B cell (primary cell): ENCODE data around the gene PTGR1. TPM values are rescaled to one million over a fixed set of nuclear protein-coding genes. Genes with fewer than 3 reads are reported as not detected.

Experiments used
- ATAC-seq: fragments of 200-7000 bp; cut with Tn5 transposase; one replicate; pipeline ENCODE4 v1.10.0; 2021; ENCODE audit warnings: low read depth, mild to moderate bottlenecking, moderate number of reproducible peaks, moderate library complexity
- CTCF ChIA-PET: fragments of 350-600 bp; sonication (Branson Sonifier 250); formaldehyde crosslinking; loops from one replicate; lab custom pipeline; 2021; ENCODE audit warnings: antibody characterized with exemption, inconsistent platforms; lab: Charles Lee
- POLR2A ChIA-PET: fragments of 350-600 bp; sonication (Branson Sonifier 250); formaldehyde crosslinking; loops from one replicate; lab custom pipeline; 2021; ENCODE audit warnings: antibody characterized with exemption; lab: Charles Lee
- DNase-seq: peaks from one replicate; pipeline ENCODE4 v3.0.0; 2013
- H2AFZ ChIP-seq: 2 replicates; pipeline ENCODE4 v1.6.1; 2012; ENCODE audit warnings: mild to moderate bottlenecking, low read depth, low read length; ENCODE audit not compliant: insufficient read depth, poor library complexity, severe bottlenecking
- H3K27ac ChIP-seq, 2 donors: 1 replicate in 1 of 2; 2 replicates in 1 of 2; pipeline ENCODE4 v1.5.1; 2012 to 2013; ENCODE audit warnings: low read length in 2 of 2, mild to moderate bottlenecking in 2 of 2, moderate library complexity in 1 of 2
- H3K27me3 ChIP-seq, 4 experiments: fragments of 200-600 bp in 1 of 4; sonication (generic) in 1 of 4; replicated peaks in 1 of 4; 1 replicate in 2 of 4; 2 replicates in 2 of 4; pipeline versions ENCODE4 v1.6.1 to v1.7.0; 2013 to 2016; ENCODE audit warnings: low read length in 3 of 4, mild to moderate bottlenecking in 2 of 4, mixed read lengths in 1 of 4, moderate library complexity in 1 of 4; ENCODE audit not compliant: insufficient read depth in 4 of 4, control insufficient read depth in 3 of 4; ENCODE audit errors: control extremely low read depth in 1 of 4
- H3K36me3 ChIP-seq, 2 experiments: replicated peaks in 1 of 2; 1 replicate in 1 of 2; 2 replicates in 1 of 2; pipeline versions ENCODE4 v1.6.1 to v1.7.1; 2013; ENCODE audit warnings: low read length in 1 of 2; ENCODE audit not compliant: insufficient read depth in 2 of 2, control insufficient read depth in 1 of 2; ENCODE audit errors: control extremely low read depth in 1 of 2, extremely low read depth in 1 of 2
- H3K4me1 ChIP-seq, 2 donors: fragments of 200-600 bp in 1 of 2; sonication (generic) in 1 of 2; 1 replicate in 1 of 2; 2 replicates in 1 of 2; pipeline versions ENCODE4 v1.5.1 to v1.6.1; 2013 to 2017; ENCODE audit warnings: low read length in 2 of 2; ENCODE audit not compliant: control insufficient read depth in 2 of 2, insufficient read depth in 2 of 2
- H3K4me2 ChIP-seq: replicated peaks from 2 replicates; pipeline ENCODE3; 2012; ENCODE audit warnings: mild to moderate bottlenecking, low read depth, low read length; ENCODE audit not compliant: poor library complexity, severe bottlenecking
- H3K4me3 ChIP-seq, 5 experiments: fragments of 200-600 bp in 1 of 5; sonication (generic) in 1 of 5; 1 replicate in 3 of 5; 2 replicates in 2 of 5; pipeline versions ENCODE4 v1.5.1 to v1.7.0; 2011 to 2016; ENCODE audit warnings: low read length in 4 of 5, mild to moderate bottlenecking in 4 of 5, low read depth in 2 of 5, control low read depth in 1 of 5, moderate library complexity in 1 of 5; ENCODE audit not compliant: insufficient read depth in 1 of 5; ENCODE audit errors: control extremely low read depth in 1 of 5, extremely low read depth in 1 of 5
- H3K79me2 ChIP-seq: fragments of 200-600 bp; sonication (generic); one replicate; pipeline ENCODE4 v1.6.0; 2016; ENCODE audit warnings: low read length; ENCODE audit not compliant: control insufficient read depth, insufficient read depth
- H3K9ac ChIP-seq: fragments of 200-600 bp; sonication (generic); 2 replicates; pipeline ENCODE4 v1.6.1; 2017; ENCODE audit warnings: mild to moderate bottlenecking, low read length, moderate library complexity
- H3K9me3 ChIP-seq, 3 donors: one replicate each; pipeline versions ENCODE4 v1.6.1 to v1.7.1; 2013; ENCODE audit warnings: low read length in 2 of 3; ENCODE audit not compliant: control insufficient read depth in 2 of 3, insufficient read depth in 1 of 3; ENCODE audit errors: control extremely low read depth in 1 of 3
- H4K20me1 ChIP-seq: 2 replicates; pipeline ENCODE4 v1.6.0; 2012; ENCODE audit warnings: mild to moderate bottlenecking, low read length; ENCODE audit not compliant: insufficient read depth, control insufficient read depth, poor library complexity, severe bottlenecking
- H3K27ac Mint-ChIP-seq: one replicate; pipeline ENCODE4 v1.8.0; 2021; ENCODE audit warnings: mixed read lengths
- H3K27me3 Mint-ChIP-seq: one replicate; pipeline ENCODE4 v1.8.0; 2021; ENCODE audit warnings: mixed read lengths
- H3K4me1 Mint-ChIP-seq: one replicate; pipeline ENCODE4 v1.8.0; 2021; ENCODE audit warnings: mixed read lengths
- H3K4me3 Mint-ChIP-seq: one replicate; pipeline ENCODE4 v1.8.0; 2021; ENCODE audit warnings: mixed read lengths
- H3K9me3 Mint-ChIP-seq: one replicate; pipeline ENCODE4 v1.8.0; 2022; ENCODE audit warnings: mixed read lengths; ENCODE audit not compliant: insufficient read depth
- EZH2 ChIP-seq: IDR thresholded peaks from 2 replicates; pipeline ENCODE4 v1.6.1; 2012; ENCODE audit warnings: borderline replicate concordance, low read depth, mild to moderate bottlenecking, moderate library complexity, low read length; ENCODE audit not compliant: insufficient read depth, poor library complexity, severe bottlenecking
- WGBS: methylation state at CpG from one replicate; pipeline ENCODE4 v1.1.5; 2013; ENCODE audit warnings: missing lambda C conversion rate; ENCODE audit not compliant: insufficient coverage; 5-methylcytosine and 5-hydroxymethylcytosine counted together
- intact Hi-C: fragments of 100-400 bp; cut with micrococcal nuclease; formaldehyde crosslinking; loops from one replicate; pipeline ENCODE4 v1.10.0; 2022
- polyA plus RNA-seq: library from polyadenylated mRNA; depleted of rRNA; stranded (reverse); fragments of >200 nt; gene quantifications from 2 replicates; pipeline ENCODE4 v1.2.3, GENCODE V29; 2012
- total RNA-seq, 2 donors: library from RNA; stranded (reverse); fragments of 120-200 nt in 1 of 2; gene quantifications; 1 replicate in 1 of 2; 2 replicates in 1 of 2; pipeline versions ENCODE4 v1.2.3 to v1.2.4, GENCODE V29; 2013 to 2022
- TF ChIP-seq, protein P1 (sequence below): fragments of 200-600 bp; IDR thresholded peaks from one replicate; pipeline ENCODE4 v1.8.0; 2022; ENCODE audit warnings: antibody characterized with exemption, mild to moderate bottlenecking

Gene PTGR1
- total and polyA plus RNA-seq, 2 donors (not counting 1 experiment from before 2014, with no cell fraction given), result not detected

DNA sequence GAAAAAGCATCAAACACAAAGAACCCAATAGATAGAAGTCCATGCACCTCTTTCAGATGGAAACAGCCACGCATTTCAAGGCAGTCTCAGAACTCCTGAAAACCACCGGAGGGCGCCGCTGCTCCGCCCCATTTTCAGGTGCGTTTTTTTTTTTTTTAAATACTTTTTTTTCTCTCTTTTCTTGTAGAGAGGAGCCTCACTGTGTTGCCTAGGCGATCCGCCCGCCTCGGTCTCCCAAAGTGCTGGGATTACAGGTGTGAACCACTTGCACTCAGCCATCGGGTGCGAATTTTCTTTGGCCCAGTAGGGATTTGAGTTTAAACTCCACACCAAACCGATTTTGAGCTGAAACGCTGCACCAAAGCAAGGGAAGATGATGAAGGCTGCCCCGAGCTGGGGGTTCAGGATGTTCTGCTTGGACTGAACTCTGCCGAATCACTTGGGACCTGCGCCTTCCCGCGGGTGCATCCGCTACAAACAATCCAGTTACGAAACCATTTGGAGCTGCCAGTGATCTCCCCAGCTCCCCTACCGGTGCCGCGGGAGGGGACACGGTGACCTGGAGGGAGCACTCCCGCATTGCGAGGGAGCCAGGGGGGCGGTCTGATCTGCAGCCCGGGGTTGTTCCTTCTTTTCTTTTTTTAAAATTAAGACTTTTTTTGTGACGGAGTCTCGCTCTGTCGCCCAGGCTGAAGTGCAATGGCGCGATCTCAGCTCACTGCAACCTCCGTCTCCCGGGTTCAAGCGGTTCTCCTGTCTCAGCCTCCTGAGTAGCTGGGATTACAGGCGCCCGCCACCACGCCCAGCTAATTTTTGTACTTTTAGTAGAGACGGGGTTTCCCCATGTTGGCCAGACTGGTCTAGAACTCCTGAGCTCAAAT lies 1.4 kb downstream of the PTGR1 start:
- H3K9ac ChIP-seq, result peak overlapping the region; percentile 70
- POLR2A ChIA-PET, result no interaction called here
- Mint-ChIP-seq H3K9me3 (no peaks in the 10 kb centered on the region), H3K27ac (peak overlapping the region; percentile 59), H3K27me3 (peaks cover 42% of the 10 kb centered on the region), H3K4me3 (peak overlapping the region; percentile 87), H3K4me1 (peaks cover 25% of the 10 kb centered on the region)
- peaks cover 22 to 23% of the 10 kb centered on the region in 2 donors for H3K4me1 ChIP-seq
- H4K20me1 ChIP-seq, result no peaks in the 10 kb centered on the region
- H3K9me3 ChIP-seq, result peaks cover 0 to 13% (median 0%) of the 10 kb centered on the region in 3 donors
- peak overlapping the region; percentile 39 to 76 (median 59) for H3K4me3 ChIP-seq
- no peak for TF ChIP-seq EZH2
- TF ChIP-seq, protein P1, sequence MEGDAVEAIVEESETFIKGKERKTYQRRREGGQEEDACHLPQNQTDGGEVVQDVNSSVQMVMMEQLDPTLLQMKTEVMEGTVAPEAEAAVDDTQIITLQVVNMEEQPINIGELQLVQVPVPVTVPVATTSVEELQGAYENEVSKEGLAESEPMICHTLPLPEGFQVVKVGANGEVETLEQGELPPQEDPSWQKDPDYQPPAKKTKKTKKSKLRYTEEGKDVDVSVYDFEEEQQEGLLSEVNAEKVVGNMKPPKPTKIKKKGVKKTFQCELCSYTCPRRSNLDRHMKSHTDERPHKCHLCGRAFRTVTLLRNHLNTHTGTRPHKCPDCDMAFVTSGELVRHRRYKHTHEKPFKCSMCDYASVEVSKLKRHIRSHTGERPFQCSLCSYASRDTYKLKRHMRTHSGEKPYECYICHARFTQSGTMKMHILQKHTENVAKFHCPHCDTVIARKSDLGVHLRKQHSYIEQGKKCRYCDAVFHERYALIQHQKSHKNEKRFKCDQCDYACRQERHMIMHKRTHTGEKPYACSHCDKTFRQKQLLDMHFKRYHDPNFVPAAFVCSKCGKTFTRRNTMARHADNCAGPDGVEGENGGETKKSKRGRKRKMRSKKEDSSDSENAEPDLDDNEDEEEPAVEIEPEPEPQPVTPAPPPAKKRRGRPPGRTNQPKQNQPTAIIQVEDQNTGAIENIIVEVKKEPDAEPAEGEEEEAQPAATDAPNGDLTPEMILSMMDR, result peak; percentile 76
- peak overlapping the region; percentile 76 for H2AFZ ChIP-seq
- H3K4me2 ChIP-seq, result peak overlapping the region; percentile 98
- ATAC-seq (peak; percentile 69), DNase-seq (peak; percentile 75)
- H3K27me3 ChIP-seq, result peaks cover 0 to 39% (median 20%) of the 10 kb centered on the region in 4 experiments
- H3K79me2 ChIP-seq, result no peaks in the 10 kb centered on the region
- under 1% methylated on average over 35 of the region's 41 CpGs for WGBS
- intact Hi-C loops, result loop anchor here (1.0 to 10.0 kb wide), 4 partner anchors 57 to 763 kb away; no protein-coding TSS in a partner anchor
- H3K27ac ChIP-seq, result no peak overlapping the region
- H3K36me3 ChIP-seq, result no peaks in the 10 kb centered on the region
- CTCF ChIA-PET, result interaction anchor here (0.6 to 1.4 kb wide), 14 partner anchors 11 to 763 kb away, joined by 3 to 8 read pairs (median 3); partner anchors contain the start of gene DNAJC25

DNA sequence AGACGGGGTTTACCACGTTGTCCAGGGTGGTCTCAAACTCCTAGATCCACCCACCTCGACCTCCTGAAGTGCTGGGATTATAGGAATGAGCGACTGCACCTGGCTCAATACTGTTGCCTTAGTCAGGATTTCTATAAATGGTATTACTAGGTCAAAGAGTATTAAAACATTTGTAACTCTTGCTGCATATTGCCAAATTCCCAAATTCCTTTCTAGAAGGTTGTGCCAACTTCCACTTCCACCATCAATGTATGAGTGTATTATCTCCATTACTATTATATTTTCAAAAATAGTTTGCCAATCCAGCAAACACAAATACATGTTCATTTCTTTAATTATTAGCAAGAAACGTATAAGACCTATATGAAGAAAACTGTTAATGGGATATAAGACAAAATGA lies 10.6 kb downstream of the PTGR1 start:
- no peak overlapping the region for H3K4me3 ChIP-seq
- no peak overlapping the region for H2AFZ ChIP-seq
- no peak overlapping the region for H3K9ac ChIP-seq
- no peak overlapping the region for H3K4me2 ChIP-seq
- POLR2A ChIA-PET, result no interaction called here
- Mint-ChIP-seq H3K9me3 (no peaks in the 10 kb centered on the region), H3K27ac (no peak overlapping the region), H3K4me3 (no peak overlapping the region), H3K27me3 (no peaks in the 10 kb centered on the region), H3K4me1 (no peaks in the 10 kb centered on the region)
- CTCF ChIA-PET, result no interaction called here
- WGBS, result no CpG with 5 or more reads among the region's 5 CpGs
- no peaks in the 10 kb centered on the region for H3K27me3 ChIP-seq
- H3K79me2 ChIP-seq, result no peaks in the 10 kb centered on the region
- no peak for ATAC-seq
- no peaks in the 10 kb centered on the region for H3K9me3 ChIP-seq
- no peaks in the 10 kb centered on the region for H3K36me3 ChIP-seq
- no peak for TF ChIP-seq EZH2
- TF ChIP-seq, protein P1, result no peak
- DNase-seq, result no peak
- H4K20me1 ChIP-seq, result no peaks in the 10 kb centered on the region
- H3K4me1 ChIP-seq, result no peaks in the 10 kb centered on the region
- H3K27ac ChIP-seq, result no peak overlapping the region
- intact Hi-C loops, result no loop called here
